GM21825 (cell line): ENCODE data around the gene SLC44A5.
"Not testable (repeated sequence)": the region's sequence is repeated elsewhere in the genome, so short reads cannot be mapped to it uniquely, and the experiment has no call there.

ENCODE experiments used
- ATAC-seq: cut with Tn5 transposase; IDR thresholded peaks from one replicate; pipeline ENCODE4 v1.9.1; 2021; ENCODE audit warnings: mild to moderate bottlenecking, moderate library complexity; ENCODE audit not compliant: unreplicated experiment

Gene SLC44A5

GRCh38 chr1:75375476-75376447 is 235.2 kb downstream of the SLC44A5 start:
- not testable (repeated sequence) for ATAC-seq

GRCh38 chr1:75373542-75374159 is 237.3 kb downstream of the SLC44A5 start:
- ATAC-seq, result no peak

- ATAC-seq, result no peak
These were observed 244.3 kb downstream of the SLC44A5 start for GRCh38 chr1:75366595-75366994.

GRCh38 chr1:75361260-75361659 is 249.7 kb downstream of the SLC44A5 start:
- no peak for ATAC-seq

GRCh38 chr1:75354267-75354666 is 256.6 kb downstream of the SLC44A5 start:
- ATAC-seq, result not testable (repeated sequence)

GRCh38 chr1:75353051-75353450 is 257.9 kb downstream of the SLC44A5 start:
- ATAC-seq, result no peak

- no peak for ATAC-seq
These were observed 265.2 kb downstream of the SLC44A5 start for GRCh38 chr1:75345538-75346292.

- no peak for ATAC-seq
These were observed 268.1 kb downstream of the SLC44A5 start for GRCh38 chr1:75342786-75343185.

GRCh38 chr1:75341537-75341936 is 269.4 kb downstream of the SLC44A5 start:
- ATAC-seq, result peak; percentile 52

GRCh38 chr1:75338616-75339483 is 272.1 kb downstream of the SLC44A5 start:
- peak; percentile 92 for ATAC-seq

GRCh38 chr1:75334876-75335389 is 276.0 kb downstream of the SLC44A5 start:
- no peak for ATAC-seq

- ATAC-seq, result no peak
These were observed 280.3 kb downstream of the SLC44A5 start for GRCh38 chr1:75330624-75331023.

GRCh38 chr1:75328691-75329090 is 282.2 kb downstream of the SLC44A5 start:
- no peak for ATAC-seq

GRCh38 chr1:75327395-75327794 is 283.5 kb downstream of the SLC44A5 start:
- no peak for ATAC-seq

GRCh38 chr1:75317976-75318375 is 292.9 kb downstream of the SLC44A5 start:
- no peak for ATAC-seq

- no peak for ATAC-seq
These were observed 294.7 kb downstream of the SLC44A5 start for GRCh38 chr1:75316230-75316629.

- ATAC-seq, result no peak
These were observed 298.3 kb downstream of the SLC44A5 start for GRCh38 chr1:75312620-75313019.

- no peak for ATAC-seq
These were observed 300.8 kb downstream of the SLC44A5 start for GRCh38 chr1:75310067-75310466.

GRCh38 chr1:75308365-75308764 is 302.5 kb downstream of the SLC44A5 start:
- ATAC-seq, result no peak

GRCh38 chr1:75305061-75305460 is 305.9 kb downstream of the SLC44A5 start:
- ATAC-seq, result no peak
